ENCODE measurements around the gene L3MBTL4.
"Not testable (repeated sequence)": the region's sequence is repeated elsewhere in the genome, so short reads cannot be mapped to it uniquely, and the experiment has no call there.

L3MBTL4 gene

DNA sequence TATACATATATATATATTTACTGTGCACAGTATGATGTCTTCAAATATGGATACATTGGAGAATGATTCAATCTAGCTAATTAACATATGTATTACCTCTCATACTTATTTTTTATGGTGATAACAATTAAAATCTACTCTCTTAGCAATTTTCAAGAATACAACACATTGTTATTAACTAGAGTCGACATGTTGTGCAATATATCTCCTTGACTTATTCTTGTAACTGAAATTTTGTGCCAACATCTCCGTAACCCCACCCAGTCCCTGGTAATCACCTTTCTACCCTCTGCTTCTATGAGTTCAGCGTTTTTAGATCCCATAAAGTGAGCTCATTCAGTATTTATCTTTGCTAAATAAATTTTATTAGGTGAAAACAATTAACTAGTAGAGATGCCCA lies 303.0 kb downstream of the L3MBTL4 start:
- no peak for DNase-seq (ENCODE audit: low read depth in 2 of 2)

DNA sequence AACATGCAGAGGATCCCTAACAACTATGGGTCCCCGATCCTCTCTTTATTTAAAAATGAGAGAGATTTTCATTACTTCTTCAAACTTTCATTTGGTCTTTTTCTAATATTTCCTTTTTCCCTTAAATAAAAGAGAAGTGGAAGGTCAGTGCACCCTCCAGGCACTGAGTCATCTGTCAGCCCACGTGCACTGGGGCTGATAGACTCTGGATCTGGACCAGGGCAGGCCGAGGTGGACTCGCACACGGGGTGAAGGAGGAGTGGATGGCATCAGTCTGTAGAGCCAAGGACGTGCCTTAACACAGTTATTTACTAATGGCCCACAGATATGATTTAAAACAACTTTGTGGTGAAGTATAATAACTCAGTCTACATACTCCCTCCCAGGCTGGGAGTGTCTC lies 305.0 kb downstream of the L3MBTL4 start:
- DNase-seq (ENCODE audit: low read depth in 2 of 2) = no peak

DNA sequence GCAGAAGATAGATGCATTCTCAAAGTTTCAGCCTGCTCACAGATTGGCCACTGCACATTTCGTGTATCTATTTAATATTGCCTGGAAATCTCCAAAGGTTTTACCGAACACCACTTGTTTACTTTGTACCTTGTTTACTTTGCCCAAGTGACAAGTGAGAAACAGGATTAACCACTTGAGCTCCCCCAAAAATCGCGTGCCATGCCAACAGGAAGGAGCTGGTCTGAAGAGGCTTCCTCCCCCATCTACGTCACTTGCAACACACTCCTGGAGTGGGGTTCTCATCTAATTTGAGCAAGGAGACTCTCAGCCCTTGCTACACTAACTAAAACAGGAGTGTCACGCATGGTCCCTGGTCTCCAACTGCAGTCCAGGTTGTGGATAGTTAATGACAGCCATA lies 306.9 kb downstream of the L3MBTL4 start:
- no peak for DNase-seq (ENCODE audit: low read depth in 2 of 2)

DNA sequence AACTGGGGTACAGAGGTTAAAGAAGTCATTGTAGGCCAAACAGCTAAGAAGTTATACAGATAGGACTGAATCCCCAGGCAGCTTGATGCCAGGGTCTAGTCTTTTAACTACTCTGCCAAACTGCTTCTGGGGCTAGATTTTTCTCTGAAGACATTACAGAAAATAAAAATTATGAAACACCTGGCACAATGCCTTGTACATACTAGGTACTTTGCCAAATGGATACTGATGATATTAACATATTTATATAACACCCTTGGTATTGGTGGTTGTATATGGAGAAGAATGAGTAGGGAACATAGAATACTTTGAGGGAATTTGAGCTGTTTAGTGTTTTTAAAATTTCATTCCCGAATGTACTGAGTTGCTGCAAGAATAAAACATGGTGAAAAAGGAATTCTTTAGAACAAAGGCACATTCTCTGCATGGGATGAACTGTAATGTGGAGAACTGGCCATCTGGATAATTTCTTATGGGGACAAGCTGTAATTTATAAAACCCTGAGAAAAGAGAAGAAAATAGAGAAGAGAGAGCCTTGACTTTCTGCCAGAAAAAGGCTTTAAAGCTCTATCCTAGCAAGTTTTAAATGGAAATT lies 308.5 kb downstream of the L3MBTL4 start:
- no peak for DNase-seq (ENCODE audit: low read depth in 2 of 2)

DNA sequence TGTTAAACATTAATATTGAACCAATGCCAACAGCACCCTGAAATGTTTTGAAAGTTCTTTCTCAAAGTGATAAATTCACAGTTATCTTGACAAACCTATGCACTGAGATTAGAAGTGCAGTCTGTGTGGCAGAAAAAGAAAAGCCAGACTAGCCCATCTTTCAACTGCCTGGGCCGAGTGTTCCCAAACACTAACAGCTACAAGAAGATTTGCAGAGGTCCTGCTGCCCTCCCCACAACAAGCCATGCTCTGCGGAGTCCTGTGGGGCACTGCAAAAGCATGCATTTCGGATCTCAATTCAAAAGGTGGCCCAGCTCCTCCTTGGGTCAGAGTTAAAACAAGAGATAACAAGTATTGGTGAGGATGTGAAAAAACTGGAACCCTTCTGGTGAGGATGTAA lies 311.0 kb downstream of the L3MBTL4 start:
- DNase-seq (ENCODE audit: low read depth in 2 of 2) = no peak

DNA sequence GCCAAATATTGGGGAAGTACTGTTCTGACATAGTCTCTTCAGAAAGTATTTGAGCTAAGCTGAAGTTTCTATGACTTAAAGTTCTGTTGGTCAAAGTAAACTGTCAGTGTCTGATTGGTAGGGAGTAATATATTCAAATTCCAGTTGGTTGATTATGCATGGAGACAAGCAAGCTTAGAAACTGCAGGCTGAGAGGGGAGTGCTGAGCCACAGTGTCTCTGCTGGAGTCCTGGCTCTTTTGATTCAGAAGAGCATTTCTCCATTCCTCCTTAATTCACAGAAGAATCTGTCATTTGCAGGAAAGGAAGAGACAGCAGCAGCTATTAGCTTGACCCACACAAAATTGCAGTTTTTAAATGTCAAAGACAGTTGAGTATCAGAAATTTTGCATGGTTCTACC lies 318.0 kb downstream of the L3MBTL4 start:
- no peak for DNase-seq (ENCODE audit: low read depth in 2 of 2)

DNA sequence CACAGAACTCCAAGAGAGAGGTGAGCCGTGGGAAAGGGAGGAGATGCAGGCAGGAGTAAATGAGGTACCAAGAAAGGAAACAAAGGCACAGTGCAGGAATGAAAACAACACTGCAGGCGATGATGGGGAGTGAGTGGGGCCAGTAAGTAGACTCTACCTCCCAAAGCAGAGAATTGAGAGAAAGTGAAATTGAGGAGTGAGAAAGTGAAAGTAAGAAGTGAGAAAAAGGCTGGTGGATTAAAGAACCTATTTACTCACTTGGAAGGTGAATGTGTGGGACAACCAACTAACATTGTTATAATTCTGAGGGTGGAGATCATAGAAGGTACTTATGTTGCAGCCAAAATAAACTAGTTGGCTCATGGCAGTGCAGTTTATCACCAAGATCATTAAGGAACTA lies 326.3 kb downstream of the L3MBTL4 start:
- DNase-seq (ENCODE audit: low read depth in 2 of 2) = no peak

DNA sequence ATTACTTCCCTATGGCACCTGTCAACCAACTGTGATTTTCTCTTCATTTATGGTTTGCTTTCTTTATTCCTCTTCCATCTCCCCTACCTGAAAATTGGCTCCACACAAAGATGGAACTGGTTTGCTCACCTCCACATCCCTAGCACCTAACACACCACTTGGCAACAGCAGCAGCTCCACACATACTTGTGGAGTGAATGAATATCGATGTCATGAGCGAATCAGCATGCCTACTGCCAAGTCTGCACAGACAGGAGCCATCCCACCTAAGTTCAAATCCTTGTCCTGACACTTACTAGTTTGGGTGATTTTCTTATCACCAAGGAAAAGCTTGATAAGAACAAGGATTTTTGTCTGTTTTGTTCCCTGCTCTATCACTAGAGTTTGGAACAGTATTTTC lies 328.0 kb downstream of the L3MBTL4 start:
- no peak for DNase-seq (ENCODE audit: low read depth in 2 of 2)

DNA sequence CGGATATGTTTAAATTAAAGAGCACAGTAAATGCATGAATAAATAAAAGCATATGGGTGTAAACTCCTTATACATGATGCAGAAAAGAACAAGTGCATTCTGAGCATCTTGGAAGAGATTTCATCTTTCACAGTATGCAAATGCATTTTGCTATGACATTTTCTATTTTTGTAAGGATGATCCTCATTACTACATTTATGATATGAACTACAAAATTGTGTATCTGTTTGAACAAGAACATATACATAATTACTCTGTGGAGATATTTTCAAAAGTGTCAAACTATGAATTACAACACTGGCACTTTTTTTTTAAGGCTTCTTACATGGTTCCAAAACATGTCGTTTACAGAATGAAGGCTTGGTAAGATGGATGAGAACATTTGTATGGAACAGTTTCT lies 335.3 kb downstream of the L3MBTL4 start:
- no peak for DNase-seq (ENCODE audit: low read depth in 2 of 2)

DNA sequence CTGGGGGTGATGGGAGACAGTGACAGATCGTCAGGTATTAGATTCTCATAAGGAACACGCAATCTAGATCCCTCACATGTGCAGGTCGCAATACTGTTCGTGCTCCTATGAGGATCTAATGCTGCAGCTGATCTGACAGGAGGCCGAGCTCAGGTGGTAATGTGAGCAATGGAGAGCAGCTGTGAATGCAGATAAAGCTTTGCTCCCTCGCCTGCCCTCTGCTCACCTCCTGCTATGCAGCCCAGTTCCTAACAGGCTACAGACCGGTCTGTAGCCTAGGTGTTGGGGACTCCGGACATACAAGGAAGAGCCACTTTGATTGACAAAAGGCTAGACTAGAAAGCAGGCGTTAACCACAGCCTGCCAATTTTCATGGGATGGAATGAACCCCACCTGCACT lies 335.8 kb downstream of the L3MBTL4 start:
- no peak for DNase-seq (ENCODE audit: low read depth in 2 of 2)

DNA sequence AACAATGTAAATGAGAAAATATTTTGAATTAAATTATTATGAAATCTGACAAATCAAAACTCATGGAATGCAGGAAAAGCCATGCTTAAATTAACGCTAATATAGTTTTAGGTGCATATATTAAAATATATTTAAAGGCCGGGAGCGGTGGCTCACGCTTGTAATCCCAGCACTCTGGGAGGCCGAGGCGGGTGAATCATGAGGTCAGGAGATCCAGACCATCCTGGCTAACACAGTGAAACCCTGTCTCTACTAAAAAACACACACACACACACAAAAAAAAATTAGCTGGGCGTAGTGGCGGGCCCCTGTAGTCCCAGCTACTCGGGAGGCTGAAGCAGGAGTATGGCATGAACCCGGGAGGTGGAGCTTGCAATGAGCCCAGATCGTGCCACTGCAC lies 342.3 kb downstream of the L3MBTL4 start:
- DNase-seq (ENCODE audit: low read depth in 2 of 2) = not testable (repeated sequence)

DNA sequence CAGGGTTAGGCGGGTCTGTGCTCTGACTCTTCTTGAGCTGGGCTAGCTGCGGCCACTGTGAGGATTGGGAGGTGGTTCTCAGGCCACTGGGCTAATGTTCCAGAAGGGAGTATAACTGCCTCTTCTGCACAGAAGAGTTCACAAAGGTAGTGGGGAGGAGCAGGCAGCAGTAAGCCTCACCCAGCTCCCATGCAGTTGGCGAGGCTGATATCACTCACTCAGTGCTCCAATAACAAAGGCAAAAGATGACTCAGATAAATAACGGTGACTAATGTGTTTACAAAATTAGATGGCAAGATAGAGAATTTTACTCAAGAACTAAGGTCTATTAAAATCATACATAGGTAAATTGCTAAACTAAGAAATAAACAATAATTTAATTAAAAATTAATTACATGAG lies 345.2 kb downstream of the L3MBTL4 start:
- no peak for DNase-seq (ENCODE audit: low read depth in 2 of 2)

DNA sequence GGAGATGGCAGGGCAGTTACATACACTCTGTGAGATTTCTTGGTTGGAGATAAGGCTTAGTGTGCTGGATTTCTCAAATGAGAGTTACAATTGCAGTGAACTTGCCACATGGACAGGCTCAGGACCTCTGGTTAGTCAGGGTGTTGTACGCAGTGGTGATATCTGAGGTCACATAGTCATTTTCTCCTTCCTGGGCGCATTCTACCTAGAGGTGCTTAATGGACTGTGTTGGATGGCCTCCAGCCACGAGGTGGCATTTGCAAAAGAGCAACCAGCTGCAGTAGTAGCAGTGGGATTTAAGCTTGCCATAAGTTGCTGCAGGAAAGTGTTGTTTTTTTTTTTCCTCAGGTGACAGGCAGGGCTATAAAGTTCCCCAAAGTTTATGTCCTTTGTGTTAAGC lies 345.6 kb downstream of the L3MBTL4 start:
- DNase-seq (ENCODE audit: low read depth in 2 of 2) = no peak

DNA sequence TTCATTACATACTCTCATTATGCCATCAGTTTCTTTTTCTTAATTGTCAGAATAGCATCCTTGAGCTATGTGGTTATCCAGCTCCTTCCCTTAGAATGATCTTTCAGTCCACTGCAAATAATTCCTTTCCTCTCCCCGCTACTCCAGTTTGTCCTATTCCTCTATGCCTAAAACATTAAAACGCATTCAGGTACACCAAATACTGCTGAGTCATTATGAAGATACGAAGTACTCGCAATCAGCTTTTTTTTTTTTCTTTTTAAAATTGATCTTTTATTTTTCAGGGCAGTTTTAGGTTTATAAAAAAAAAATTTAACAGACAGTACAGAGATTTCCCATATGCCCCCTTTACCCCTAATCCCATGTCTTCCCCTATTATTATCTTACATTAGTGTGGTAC lies 354.6 kb downstream of the L3MBTL4 start:
- DNase-seq (ENCODE audit: low read depth in 2 of 2) = no peak

DNA sequence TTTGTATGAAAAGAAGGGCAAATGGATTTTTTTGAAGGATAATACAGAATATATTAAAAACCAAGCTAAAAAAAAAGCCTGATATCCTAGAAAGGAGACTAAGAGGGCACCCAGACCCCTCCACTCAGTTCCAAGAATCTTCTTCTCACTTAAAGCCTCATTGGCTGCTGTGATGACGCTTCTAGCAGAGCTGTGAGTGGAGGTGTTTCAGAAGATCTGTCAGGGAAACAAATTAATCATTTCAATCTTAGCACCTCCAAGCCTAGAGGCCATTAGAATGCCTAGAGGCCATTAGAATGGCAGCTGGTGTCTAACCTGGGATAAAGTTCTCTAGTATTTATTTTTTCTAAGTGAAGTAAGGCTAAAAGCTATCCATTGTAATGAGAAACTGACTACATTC lies 355.2 kb downstream of the L3MBTL4 start:
- DNase-seq (ENCODE audit: low read depth in 2 of 2) = no peak

DNA sequence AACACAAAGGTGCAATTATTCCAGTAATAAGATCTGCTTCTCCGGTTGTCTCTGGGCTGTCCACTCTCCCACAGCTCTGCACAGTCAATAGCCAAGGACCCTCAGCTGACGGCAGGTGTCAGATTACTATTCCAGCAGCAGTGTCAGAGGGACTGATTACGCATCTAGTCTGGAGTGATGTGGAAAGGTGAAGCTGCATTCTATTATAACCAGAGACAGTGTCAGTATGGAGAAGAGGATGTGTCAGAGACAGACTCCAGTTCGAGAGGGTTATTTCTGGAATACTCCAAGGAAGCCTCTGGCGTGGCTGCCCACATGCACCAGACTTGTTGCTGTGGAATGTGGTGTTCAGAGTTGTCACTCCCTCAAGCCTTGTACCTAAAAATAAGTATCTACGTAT lies 355.8 kb downstream of the L3MBTL4 start:
- no peak for DNase-seq (ENCODE audit: low read depth in 2 of 2)

DNA sequence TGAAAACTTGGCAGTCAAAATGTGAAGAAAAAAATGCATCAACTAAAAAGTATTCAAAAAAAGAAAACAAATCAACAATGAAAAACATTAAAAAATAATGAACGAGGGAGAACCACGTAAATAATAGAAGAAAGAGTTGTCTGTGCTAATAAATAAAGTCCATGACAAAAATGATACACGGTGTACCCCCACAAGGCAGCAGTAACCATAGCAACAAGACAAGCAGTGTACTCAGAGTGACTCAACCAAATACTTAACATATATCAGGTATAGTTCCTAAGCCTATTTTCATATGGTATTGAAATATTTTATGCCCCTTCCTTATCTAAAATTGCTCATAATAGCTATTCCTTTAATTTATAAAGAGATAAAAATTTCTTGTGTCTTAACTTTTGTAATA lies 357.1 kb downstream of the L3MBTL4 start:
- no peak for DNase-seq (ENCODE audit: low read depth in 2 of 2)

DNA sequence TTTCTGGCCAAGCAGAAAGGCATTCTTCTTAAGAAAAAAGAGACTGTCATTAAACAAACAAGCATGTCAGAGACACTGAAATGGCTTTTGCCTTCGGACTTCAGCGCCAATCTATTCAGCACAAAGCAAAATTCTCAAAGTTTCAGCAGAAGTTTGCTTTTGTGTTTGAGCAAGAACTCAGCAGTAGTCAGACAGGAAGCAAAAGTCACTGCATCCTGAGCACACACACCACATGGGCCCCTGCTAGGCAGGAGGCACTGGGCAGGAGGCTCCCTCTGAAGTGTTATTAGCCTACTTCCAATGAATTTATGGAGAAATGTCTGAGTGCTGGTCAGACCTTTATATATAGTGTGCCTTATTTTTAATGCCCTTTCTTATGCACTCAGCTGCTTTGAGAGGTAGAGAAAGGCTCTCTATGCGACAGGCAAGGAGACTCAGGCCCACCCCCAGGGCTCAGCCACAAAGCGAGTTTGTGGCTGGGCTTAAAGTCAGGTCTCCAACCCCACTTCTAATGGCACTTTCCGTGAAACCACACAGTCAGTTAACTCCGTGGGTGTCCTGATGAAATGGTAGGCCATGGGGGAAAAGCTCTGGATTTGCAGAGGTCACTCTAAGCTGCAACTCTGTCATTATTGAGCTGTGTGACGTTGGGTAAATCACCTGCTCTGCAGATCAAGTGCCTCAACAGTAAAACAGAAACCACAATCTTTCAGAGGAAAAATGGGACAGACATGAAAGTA lies 358.4 kb downstream of the L3MBTL4 start:
- DNase-seq (ENCODE audit: low read depth in 2 of 2) = no peak

DNA sequence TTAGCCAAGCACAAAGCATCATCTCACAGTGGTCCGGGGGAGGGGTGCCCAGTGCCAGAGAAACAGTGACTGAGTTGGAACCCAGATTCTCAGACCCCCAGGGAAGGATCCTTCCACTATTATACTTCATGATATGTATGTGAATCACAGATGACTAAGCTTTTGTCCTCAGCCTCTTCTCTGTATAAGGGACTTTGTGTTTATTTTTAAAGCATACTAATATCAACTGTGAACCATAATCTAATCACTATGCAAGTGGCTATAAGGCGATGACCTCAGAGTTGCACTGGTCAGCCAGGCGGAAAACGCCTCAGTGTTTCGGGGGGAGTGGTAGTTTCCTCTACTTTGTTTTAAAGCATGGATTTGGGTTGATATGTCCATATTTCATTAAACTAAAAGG lies 359.0 kb downstream of the L3MBTL4 start:
- DNase-seq (ENCODE audit: low read depth in 2 of 2) = no peak

DNA sequence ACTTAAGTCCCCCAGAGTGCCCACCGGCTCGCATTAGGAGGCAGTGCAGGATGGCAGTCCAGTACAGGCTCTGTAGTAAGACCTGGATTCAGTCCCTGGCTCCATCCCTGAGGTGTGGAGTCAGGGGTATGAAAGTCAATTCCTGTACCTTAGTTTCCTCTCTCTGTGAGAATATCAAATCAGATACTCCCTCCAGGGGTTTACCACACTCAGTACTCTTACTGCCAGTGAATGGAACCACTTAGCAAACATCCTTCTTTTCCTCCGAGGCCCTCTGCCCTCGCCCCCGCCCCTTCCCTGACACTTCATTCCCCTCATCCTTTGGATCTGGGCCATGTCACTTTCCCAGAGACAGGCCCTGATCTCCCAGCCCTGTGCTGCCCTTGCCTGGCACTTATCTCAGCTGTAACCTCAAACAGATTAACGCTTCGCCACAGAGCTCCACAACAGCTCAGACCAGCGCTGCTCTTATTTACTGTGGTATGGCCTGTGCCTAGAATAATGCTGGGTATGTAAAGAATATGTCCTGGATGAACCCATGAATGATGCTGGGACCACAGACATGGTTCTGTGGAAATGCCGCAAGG lies 360.4 kb downstream of the L3MBTL4 start:
- DNase-seq (ENCODE audit: low read depth in 2 of 2) = no peak

DNA sequence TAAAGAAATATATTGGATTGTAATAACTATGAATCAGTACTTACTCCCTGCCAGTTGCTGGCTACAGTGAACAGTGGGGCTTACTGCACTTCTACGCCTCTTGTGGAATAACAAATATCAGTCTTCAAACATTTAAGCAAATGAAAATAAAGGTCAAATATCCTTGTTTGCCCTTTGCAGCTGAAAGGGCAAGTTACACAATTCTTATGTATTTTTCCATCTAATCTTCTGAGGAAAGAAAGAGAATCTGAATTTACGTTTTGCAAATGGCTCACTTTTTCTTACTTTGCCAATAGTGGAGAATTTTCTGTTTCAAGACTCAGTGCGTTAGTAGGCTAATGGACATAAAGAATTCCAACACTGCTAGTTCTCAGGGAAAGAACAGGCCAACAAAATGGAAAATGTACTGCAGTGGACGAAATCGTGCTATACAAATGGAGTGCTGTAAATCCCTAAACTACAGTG lies 362.2 kb downstream of the L3MBTL4 start:
- DNase-seq (ENCODE audit: low read depth in 2 of 2) = no peak

DNA sequence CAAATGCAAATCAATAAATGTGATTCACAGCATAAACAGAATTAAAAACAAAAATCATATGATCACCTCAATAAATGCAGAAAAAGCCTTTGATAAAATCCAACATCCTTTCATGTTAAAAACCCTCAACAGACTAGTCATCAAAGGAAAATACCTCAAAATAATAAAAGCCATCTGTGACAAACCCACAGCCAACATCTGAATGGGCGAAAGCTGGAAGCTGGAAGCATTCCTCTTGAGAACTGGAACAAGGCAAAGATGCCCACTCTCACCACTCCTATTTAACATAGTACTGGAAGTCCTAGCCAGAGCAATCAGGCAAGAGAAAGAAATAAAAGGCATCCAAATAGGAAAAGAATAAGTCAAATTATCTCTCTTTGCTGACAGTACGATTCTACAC lies 367.1 kb downstream of the L3MBTL4 start:
- DNase-seq (ENCODE audit: low read depth in 2 of 2) = not testable (repeated sequence)

DNA sequence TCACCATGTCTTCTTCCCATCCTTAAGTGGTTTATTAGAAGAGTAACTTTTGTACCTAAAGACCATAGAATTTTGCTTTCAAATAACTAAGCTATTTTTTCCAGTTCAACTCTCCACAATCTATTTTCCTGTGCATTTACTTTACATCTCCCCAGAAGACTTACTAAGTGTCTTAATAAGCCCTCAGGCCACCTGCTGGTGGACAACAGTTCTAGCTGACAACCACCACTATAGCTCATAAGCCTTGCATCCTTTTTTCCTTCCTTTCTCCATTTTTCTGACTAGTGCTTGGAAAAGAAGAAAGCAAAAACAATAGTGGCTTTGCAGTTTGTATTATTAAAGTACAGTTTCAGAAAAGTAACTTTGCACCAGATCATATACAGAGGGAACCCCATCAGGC lies 369.9 kb downstream of the L3MBTL4 start:
- no peak for DNase-seq (ENCODE audit: low read depth in 2 of 2)

All from stimulated activated CD4-positive, alpha-beta T cell treated with anti-CD3 and anti-CD28 coated beads, Interleukin-15, amount 100 ng/mL, for 48 hours (primary cell).